HG03139 (cell line): ENCODE results near the gene CDHR1.
"Not testable (repeated sequence)": the region's sequence is repeated elsewhere in the genome, so short reads cannot be mapped to it uniquely, and the experiment has no call there.

Experiments used
- ATAC-seq: cut with Tn5 transposase; IDR thresholded peaks from one replicate; pipeline ENCODE4 v1.9.1; 2021; ENCODE audit not compliant: unreplicated experiment

The CDHR1 gene

GRCh38 chr10:84173501-84173929 is 20.8 kb upstream of the CDHR1 start, which contains the start of gene GPR15LG:
GPR15LG (plus strand) TSS chr10:84173801; CDS start chr10:84173852, 51 bp downstream.
- no peak for ATAC-seq

GRCh38 chr10:84175436-84175835 is 18.9 kb upstream of the CDHR1 start:
- no peak for ATAC-seq

DNA sequence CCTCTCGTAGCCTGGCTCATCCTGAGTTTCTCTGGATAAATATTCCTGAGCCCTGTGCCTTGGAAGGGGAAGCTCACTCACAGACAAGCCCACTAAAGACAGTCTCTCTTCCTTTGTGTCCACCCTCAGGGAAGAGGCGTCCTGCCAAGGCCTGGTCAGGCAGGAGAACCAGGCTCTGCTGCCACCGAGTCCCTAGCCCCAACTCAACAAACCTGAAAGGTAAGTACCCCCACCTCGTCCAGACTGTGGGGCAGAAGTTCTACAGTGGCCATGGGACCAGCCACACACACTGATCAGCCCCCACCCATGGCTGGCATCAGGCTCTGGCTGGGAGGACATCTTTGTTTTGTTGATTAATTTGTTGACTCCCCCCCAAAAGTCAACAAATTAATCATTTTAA is 18.0 kb upstream of the CDHR1 start:
- ATAC-seq, result no peak

DNA sequence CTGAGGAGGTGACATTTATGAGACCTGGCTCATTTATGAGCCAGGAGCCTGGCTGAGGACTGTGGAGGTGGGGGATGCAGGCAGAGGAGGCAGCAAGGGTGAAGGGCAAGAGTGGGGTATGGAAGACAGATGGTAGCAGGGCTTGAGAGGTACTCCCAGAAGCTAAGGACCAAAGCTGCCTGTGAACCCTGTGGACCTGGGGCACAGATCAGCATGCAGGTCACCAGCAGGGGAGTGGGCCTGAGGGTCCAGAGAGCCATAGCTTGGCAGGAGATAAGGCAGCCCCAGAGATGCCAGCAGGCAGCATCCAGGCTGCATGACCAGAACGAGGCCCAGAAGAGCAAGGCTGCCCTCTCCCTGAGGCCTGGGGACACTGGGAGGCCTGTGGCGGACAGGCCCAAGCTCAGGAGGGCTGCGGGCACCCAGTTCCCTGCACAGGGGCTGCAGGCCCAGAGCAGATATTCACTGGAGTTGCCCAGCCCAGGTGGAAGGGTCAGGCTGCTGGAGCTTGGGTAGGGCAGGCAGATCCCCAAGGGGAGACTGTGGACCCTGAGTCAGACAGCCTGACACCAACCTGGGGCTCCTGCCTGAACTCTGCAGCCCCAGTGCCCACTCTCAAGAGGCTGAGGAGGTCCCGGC is 17.4 kb upstream of the CDHR1 start:
- no peak for ATAC-seq

DNA sequence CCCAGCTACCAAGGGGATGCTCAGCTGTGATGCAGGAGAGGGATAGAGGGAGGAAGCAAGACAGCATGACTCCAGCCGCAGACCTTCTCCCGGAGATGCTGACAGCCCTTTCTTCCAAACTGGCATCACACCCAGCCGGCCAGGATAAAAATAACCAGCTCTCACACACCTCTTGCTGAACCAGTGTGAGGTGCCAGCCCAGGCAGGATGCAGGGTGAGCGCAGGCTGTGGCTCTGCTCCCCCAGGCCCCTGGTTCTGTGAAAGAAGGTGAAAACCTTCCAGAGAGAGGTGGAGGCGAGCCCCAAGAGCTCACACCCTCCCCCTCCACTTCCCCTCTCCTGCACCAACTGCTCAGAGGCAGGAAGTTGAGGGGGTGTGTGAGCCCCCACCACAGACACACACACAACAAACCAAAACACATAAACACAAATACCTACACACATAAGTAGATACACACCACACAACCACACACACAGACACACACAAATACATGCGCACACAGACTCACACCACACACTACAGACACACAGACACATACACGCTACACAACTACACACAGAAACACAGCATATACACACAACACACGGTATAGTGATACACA is 16.7 kb upstream of the CDHR1 start:
- ATAC-seq, result peak; percentile 49

DNA sequence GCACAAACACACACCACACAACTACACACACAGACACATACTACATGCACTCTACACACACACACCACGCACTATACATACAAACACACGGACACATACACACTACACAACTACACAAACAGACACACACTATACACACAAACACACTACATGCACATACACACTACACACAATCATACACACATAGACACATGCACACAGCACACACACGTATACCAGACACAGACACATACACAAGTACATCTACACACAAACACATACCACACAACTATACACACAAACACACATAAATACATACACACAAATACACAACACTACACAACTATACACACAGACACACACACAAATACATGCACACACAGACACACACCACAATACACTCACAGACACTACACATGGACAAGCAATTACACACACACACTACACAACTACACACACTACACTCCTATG is 16.2 kb upstream of the CDHR1 start:
- ATAC-seq, result no peak

DNA sequence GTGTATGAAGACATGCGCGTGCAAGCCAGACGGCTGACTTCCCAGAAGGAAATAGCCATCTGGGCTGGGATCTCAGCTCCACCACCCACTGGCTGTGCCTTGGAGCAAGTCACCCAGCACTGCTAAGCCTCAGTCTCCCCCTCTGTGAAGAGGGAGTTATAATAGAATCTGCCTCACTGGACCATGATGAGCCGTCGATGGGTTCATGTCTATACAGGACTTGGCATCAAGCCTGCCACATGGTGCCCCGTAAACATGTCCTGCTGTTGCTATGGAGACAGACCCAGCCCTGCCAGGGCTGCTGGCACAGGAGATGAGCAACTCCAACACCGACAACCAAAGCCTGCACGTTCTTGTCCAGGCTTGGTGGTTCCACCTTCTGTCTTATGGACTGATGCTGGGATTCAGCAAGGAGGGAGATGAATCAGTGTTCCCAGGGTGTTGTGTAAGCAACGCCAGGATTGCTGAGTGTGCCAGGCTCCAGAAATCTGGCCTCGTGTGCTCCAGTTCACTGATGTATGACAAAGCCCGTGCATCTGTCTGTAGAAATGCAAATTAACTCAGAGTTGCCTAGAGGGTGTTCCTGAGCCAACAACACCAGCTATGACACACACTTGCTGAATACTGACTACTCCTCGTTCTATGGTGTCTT is 15.2 kb upstream of the CDHR1 start:
- peak; percentile 84 for ATAC-seq

GRCh38 chr10:84180386-84180785 is 14.0 kb upstream of the CDHR1 start:
- ATAC-seq, result not testable (repeated sequence)

DNA sequence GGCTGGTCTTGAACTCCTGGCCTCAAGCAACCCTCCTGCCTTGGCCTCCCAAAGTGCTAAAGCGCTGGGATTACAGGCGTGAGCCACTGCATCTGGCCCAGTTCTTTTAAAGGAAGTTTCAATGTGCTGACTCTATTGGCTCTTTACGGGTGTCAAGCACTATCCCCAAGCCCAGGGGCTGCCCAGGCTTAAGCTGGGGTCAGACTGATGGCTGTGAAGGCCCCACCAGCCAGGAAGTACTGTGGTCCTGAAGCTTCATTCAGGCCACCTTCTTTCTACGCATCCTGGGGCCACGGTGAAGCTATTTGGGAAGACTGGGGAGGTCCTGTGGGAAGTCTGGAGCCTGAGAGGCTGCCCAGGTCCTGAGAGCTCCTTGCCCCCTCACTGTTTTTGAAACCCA is 12.7 kb upstream of the CDHR1 start:
- no peak for ATAC-seq

GRCh38 chr10:84184517-84184916 is 9.8 kb upstream of the CDHR1 start:
- no peak for ATAC-seq

GRCh38 chr10:84185526-84186175 is 8.7 kb upstream of the CDHR1 start:
- ATAC-seq, result no peak

GRCh38 chr10:84188815-84189214 is 5.5 kb upstream of the CDHR1 start:
- ATAC-seq, result no peak

GRCh38 chr10:84190621-84191020 is 3.7 kb upstream of the CDHR1 start:
- no peak for ATAC-seq

- ATAC-seq, result no peak
These were observed 3.2 kb upstream of the CDHR1 start for GRCh38 chr10:84191106-84191505.

GRCh38 chr10:84193327-84193726 is 1.0 kb upstream of the CDHR1 start:
- no peak for ATAC-seq

- ATAC-seq, result peak; percentile 2
These were observed 402 bp upstream of the CDHR1 start for GRCh38 chr10:84193846-84194423.

GRCh38 chr10:84195044-84195830 is 900 bp downstream of the CDHR1 start:
- no peak for ATAC-seq

GRCh38 chr10:84196083-84196482 is 1.7 kb downstream of the CDHR1 start:
- no peak for ATAC-seq

DNA sequence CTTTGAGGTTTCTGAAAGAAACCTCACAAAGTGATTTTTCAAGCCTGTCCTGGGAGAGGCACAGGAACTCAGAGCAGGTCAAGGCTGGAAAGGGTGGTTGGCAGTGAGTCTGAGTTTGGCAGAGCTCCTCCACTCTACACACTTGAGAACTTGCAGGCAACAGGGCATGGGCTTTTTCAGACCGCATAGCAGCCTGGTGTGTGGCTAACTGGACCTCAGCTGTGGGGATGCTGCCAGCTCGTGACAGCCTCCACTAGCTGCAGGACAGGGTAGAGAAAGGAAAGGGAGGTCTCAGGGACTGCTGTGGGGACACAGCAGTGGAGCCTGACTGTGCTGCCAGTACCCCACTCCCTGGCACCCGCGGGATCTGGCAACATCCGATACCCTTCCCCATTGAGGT is 2.6 kb downstream of the CDHR1 start:
- ATAC-seq, result no peak

DNA sequence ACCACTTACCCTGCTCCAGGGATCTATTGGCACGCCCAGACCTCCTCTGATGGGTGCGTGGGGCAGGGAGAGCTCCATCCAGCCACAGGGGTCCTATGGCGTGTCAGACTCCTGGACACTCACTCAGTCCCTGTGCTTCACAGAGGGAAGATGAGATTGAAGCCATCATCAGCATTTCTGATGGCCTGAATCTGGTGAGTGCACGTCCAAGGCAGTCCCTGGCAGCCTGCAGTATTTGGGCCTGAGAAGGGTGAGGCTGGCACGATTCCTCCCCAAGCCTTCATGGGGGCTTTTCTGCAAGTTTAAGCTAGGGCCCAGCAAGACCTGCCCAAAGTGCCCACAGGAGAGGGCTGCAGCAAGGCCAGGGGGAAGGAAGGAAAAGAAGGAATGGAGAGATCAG is 3.3 kb downstream of the CDHR1 start:
- ATAC-seq, result no peak
